ENCODE results near the gene FKBP4. TPM values are rescaled to one million over a fixed set of nuclear protein-coding genes. Genes with fewer than 3 reads are reported as not detected.

The FKBP4 gene
- total and polyA plus RNA-seq, 9 of the 15 experiments (the other 6 are each of a cell fraction or from before 2014, with no cell fraction given): 16.3 to 154 (median 90.1) TPM

- H3K4me3 ChIP-seq: no peak overlapping the region
- H3K27me3 ChIP-seq (ENCODE audit: control insufficient read depth in 2 of 2, insufficient read depth in 2 of 2, low read length in 2 of 2): peaks cover 3 to 47% of the 10 kb centered on the region in 2 experiments; a peak in 4 of 5 replicates
- CTCF ChIA-PET (ENCODE audit: low intra/inter-chr PET ratio): no interaction called here
- no peaks in the 10 kb centered on the region for H3K36me3 ChIP-seq (ENCODE audit: control insufficient read depth, insufficient read depth, low read length)
- no TSS peak for BruUV-seq (replicated peaks)
- no peak for DNase-seq (ENCODE audit: extremely low read depth in 1 of 4, low spot score in 3 of 4)
- no peak overlapping the region for H3K27ac ChIP-seq (ENCODE audit: extremely low read depth, low read depth, low read length)
- ATAC-seq: no peak
- H3K79me2 ChIP-seq (ENCODE audit: control insufficient read depth, insufficient read depth, low read length): no peaks in the 10 kb centered on the region
- in situ Hi-C loops (cut with MboI) (no loop called here), intact Hi-C loops (cut with micrococcal nuclease) (no loop called here)
- H3K4me2 ChIP-seq (ENCODE audit: insufficient read depth, low read length): no peak overlapping the region
- H3K9me3 ChIP-seq (replicated peaks; ENCODE audit: control insufficient read depth, insufficient read depth, low read depth, low read length): no peaks in the 10 kb centered on the region
- peaks cover 4% of the 10 kb centered on the region for H4K20me1 ChIP-seq (replicated peaks; ENCODE audit: control insufficient read depth, insufficient read depth, low read length)
- no peaks in the 10 kb centered on the region; a peak in 1 of 5 replicates for H3K4me1 ChIP-seq (replicated peaks in 1 of 2; ENCODE audit: control insufficient read depth in 2 of 2, insufficient read depth in 2 of 2, low read length in 2 of 2)
- no peak overlapping the region for H2AFZ ChIP-seq (ENCODE audit: low read depth, low read length)
- POLR2A ChIA-PET: no interaction called here
- H3K9me1 ChIP-seq (ENCODE audit: control insufficient read depth, insufficient read depth, low read length): no peaks in the 10 kb centered on the region
- 1% methylated on average over 8 of the region's 8 CpGs for WGBS (ENCODE audit: insufficient coverage, low coverage, missing lambda C conversion rate)
- FAIRE-seq: no peak
- no peak overlapping the region for H3K9ac ChIP-seq (ENCODE audit: insufficient read depth in 1 of 2, low read depth in 2 of 2, low read length in 2 of 2)
- TF ChIP-seq RHOXF2B (CRISPR knock-in tag; conservative IDR thresholded peaks at IDR 0.05) (no peak), TAF15 (IDR thresholded peaks at IDR 0.05; ENCODE audit: low read depth, low read length) (no peak), JUN (IDR thresholded peaks at IDR 0.05; ENCODE audit: borderline replicate concordance, low read depth, low read length) (no peak), JUN (CRISPR knock-in tag; IDR thresholded peaks at IDR 0.05; ENCODE audit: borderline replicate concordance) (no peak), BRF1 (IDR thresholded peaks at IDR 0.05; ENCODE audit: borderline replicate concordance, extremely low read depth, insufficient read length) (no peak), ZNF347 (CRISPR knock-in tag; IDR thresholded peaks at IDR 0.05; ENCODE audit: low read depth) (no peak), ATF7 (IDR thresholded peaks at IDR 0.05) (no peak), RBBP5 (IDR thresholded peaks at IDR 0.05; ENCODE audit: borderline replicate concordance, insufficient read depth, low read length, poor library complexity, severe bottlenecking) (no peak), THRB (CRISPR knock-in tag; conservative IDR thresholded peaks at IDR 0.05) (no peak), IRF1 (CRISPR knock-in tag; IDR thresholded peaks at IDR 0.05; ENCODE audit: borderline replicate concordance) (no peak), HMGN3 (IDR thresholded peaks at IDR 0.05; ENCODE audit: borderline replicate concordance, extremely low read depth, insufficient read length, low read depth, low read length) (no peak), NFXL1 (CRISPR knock-in tag; IDR thresholded peaks at IDR 0.05) (no peak), HLTF (IDR thresholded peaks at IDR 0.05) (no peak), RBM25 (IDR thresholded peaks at IDR 0.05; ENCODE audit: low read depth, low read length, severe bottlenecking) (no peak), FOS (IDR thresholded peaks at IDR 0.05; ENCODE audit: extremely low read depth, insufficient read length) (no peak), NCOA2 (IDR thresholded peaks at IDR 0.05; ENCODE audit: partially characterized antibody in 2 of 2) (no peak), BRF2 (IDR thresholded peaks at IDR 0.05; ENCODE audit: borderline replicate concordance, insufficient read depth, insufficient read length) (no peak), L3MBTL2 (IDR thresholded peaks at IDR 0.05) (no peak), TGIF2 (CRISPR knock-in tag; IDR thresholded peaks at IDR 0.05) (no peak)
These were observed 19.3 kb upstream of the FKBP4 start for GRCh38 chr12:2775431-2775830.
